Adrenal gland (tissue), 12 donors: ENCODE measurements around the gene DNAJC15. TPM values are rescaled to one million over a fixed set of nuclear protein-coding genes. Genes with fewer than 3 reads are reported as not detected.

Experiments
- DNase-seq, 7 donors: peaks; one replicate each; pipeline ENCODE4 v3.0.0-alpha.2; 2019 to 2020
- H3K27ac ChIP-seq, 5 donors: fragments of 200-600 bp; sonication (generic) in 4 of 5; 1 replicate in 3 of 5; 2 replicates in 2 of 5; pipeline versions ENCODE4 v1.5.1 to v1.8.0; 2016 to 2020; ENCODE audit warnings: mild to moderate bottlenecking in 1 of 5
- H3K27me3 ChIP-seq: fragments of 200-600 bp; 2 replicates; pipeline ENCODE4 v1.8.0; 2021
- H3K36me3 ChIP-seq, 2 donors: fragments of 200-600 bp; replicated peaks in 1 of 2; 1 replicate in 1 of 2; 2 replicates in 1 of 2; pipeline versions ENCODE4 v1.5.1 to v1.8.0; 2018 to 2022
- H3K4me1 ChIP-seq, 2 donors: fragments of 200-600 bp; replicated peaks in 1 of 2; 1 replicate in 1 of 2; 2 replicates in 1 of 2; pipeline versions ENCODE4 v1.5.1 to v1.8.0; 2018 to 2021
- H3K4me3 ChIP-seq, 4 donors: fragments of 200-600 bp; sonication (generic) in 3 of 4; one replicate each; pipeline ENCODE4 v1.5.1; 2016 to 2018
- H3K9me3 ChIP-seq, 3 donors: fragments of 200-600 bp; sonication (generic) in 1 of 3; replicated peaks in 1 of 3; 1 replicate in 2 of 3; 2 replicates in 1 of 3; pipeline versions ENCODE4 v1.5.1 to v1.8.0; 2016 to 2021
- POLR2A ChIP-seq, 2 donors: fragments of 450-650 bp; IDR thresholded peaks; one replicate each; pipeline ENCODE4 v1.6.1; 2017; ENCODE audit warnings: antibody characterized with exemption in 2 of 2, mild to moderate bottlenecking in 2 of 2, moderate library complexity in 1 of 2
- WGBS, 4 donors: extraction: QIAGEN DNeasy Blood & Tissue Kit in 2 of 4; methylation state at CpG; one replicate each; pipeline versions ENCODE4 v1.1.5 to v1.1.7; 2013 to 2017; 5-methylcytosine and 5-hydroxymethylcytosine counted together
- intact Hi-C, 2 donors: fragments of 100-400 bp; cut with DNase I; formaldehyde crosslinking; loops; one replicate each; pipeline versions ENCODE4 v1.14.1 to v1.15.0; 2022 to 2023
- polyA plus RNA-seq, 3 donors: library from polyadenylated mRNA; stranded (reverse); fragments of 200-250 nt in 2 of 3; fragments of 350-450 nt in 1 of 3; fragmentation: Illumina TruSeq in 1 of 3; extraction: RNeasy Lipid Tissue Mini Kit (QIAGEN cat#74804) in 1 of 3; gene quantifications; one replicate each; pipeline ENCODE4 v1.2.3, GENCODE V29; 2013 to 2014
- total RNA-seq, 9 donors: library from RNA; depleted of rRNA in 4 of 9; stranded (reverse); fragments of >200 nt in 4 of 9; fragments of 120-200 nt in 1 of 9; fragmentation: NEBNext Ultra II Directional in 1 of 9; extraction: Animal tissue kit (Norgen Biotek cat#: 25700) in 1 of 9; gene quantifications; one replicate each; pipeline versions ENCODE4 v1.1.0 to v1.2.4, GENCODE V29; 2013 to 2023
- TF ChIP-seq, protein P1 (sequence below), 6 experiments: fragments of 450-650 bp in 4 of 6; fragments of 200-600 bp in 2 of 6; sonication (generic) in 1 of 6; IDR thresholded peaks; 1 replicate in 5 of 6; 2 replicates in 1 of 6; pipeline versions ENCODE4 v1.5.1 to v1.8.0; 2016 to 2021; ENCODE audit warnings: antibody characterized with exemption in 6 of 6, mild to moderate bottlenecking in 2 of 6, moderate library complexity in 1 of 6
- donor health status: healthy with polysubstance abuse.
- donor health status: Bipolar disorder and iron deficiency.
- donor health status: DM: yes; HTN: yes; CAD: no.
- donor health status: DM: no; HTN: no; CAD: no.
- donor health status: DM: no; HTN: no; CAD: no.
- donor health status: DM: yes; HTN: yes; CAD: no.

The DNAJC15 gene
- total and polyA plus RNA-seq, 12 donors: 10.0 to 33.5 (median 17.5) TPM

DNA sequence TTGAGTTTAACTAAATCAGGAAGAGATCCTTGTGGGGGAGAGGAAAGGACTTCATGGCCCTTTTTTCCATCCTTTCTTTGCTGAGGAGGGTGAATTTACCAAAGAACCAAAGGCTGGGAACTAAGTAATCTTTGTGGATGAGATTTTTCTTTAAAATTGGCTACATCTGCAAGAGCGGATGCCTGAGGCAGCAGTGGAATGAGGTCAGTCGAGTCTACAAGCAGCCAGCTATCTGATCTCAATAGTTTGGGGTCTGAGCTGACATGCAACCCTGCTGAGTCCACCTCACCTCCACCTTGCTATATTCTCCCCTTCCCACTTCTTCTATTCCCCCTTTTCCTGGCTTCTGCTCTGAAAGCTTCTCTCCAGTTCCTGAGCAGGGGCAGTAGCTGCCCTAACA, 3.6 kb upstream of the DNAJC15 start:
- Histone ChIP-seq H3K4me3 (no peak overlapping the region), H3K27ac (no peak overlapping the region), H3K4me1 (peaks cover 4 to 6% of the 10 kb centered on the region in 2 donors), H3K36me3 (no peaks in the 10 kb centered on the region), H3K27me3 (no peaks in the 10 kb centered on the region), H3K9me3 (no peaks in the 10 kb centered on the region)
- 62 to 72% (median 68%) methylated on average over 2 of the region's 2 CpGs for WGBS, 4 donors
- intact Hi-C loops: no loop called here
- DNase-seq: no peak
- TF ChIP-seq, protein P1, sequence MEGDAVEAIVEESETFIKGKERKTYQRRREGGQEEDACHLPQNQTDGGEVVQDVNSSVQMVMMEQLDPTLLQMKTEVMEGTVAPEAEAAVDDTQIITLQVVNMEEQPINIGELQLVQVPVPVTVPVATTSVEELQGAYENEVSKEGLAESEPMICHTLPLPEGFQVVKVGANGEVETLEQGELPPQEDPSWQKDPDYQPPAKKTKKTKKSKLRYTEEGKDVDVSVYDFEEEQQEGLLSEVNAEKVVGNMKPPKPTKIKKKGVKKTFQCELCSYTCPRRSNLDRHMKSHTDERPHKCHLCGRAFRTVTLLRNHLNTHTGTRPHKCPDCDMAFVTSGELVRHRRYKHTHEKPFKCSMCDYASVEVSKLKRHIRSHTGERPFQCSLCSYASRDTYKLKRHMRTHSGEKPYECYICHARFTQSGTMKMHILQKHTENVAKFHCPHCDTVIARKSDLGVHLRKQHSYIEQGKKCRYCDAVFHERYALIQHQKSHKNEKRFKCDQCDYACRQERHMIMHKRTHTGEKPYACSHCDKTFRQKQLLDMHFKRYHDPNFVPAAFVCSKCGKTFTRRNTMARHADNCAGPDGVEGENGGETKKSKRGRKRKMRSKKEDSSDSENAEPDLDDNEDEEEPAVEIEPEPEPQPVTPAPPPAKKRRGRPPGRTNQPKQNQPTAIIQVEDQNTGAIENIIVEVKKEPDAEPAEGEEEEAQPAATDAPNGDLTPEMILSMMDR (IDR thresholded peaks at IDR 0.05): no peak
- no peak for TF ChIP-seq POLR2A (IDR thresholded peaks at IDR 0.05)

DNA sequence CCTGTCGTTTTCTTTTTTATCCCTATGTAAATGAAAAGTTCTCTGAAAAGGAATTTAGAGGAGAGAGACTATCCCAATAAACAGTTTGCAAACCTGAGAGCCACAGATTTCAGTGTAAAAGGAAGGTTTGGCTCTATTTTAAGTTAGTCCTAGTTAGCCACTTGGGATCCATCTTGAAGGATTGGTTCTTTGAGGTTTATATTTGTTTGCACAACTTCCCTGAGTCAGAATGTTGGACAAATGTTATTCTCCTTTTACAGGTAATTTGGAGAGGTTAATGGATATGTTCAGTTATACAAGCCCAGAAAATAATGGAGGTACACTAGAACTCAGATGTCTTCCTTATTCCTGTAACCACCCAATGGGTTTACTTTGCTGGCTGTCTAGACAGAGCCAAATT, 2.6 kb upstream of the DNAJC15 start:
- Histone ChIP-seq H3K9me3 (no peaks in the 10 kb centered on the region), H3K4me3 (no peak overlapping the region), H3K27ac (no peak overlapping the region), H3K4me1 (peaks cover 8 to 16% of the 10 kb centered on the region in 2 donors), H3K36me3 (no peaks in the 10 kb centered on the region), H3K27me3 (no peaks in the 10 kb centered on the region)
- intact Hi-C loops: no loop called here
- TF ChIP-seq, protein P1 (IDR thresholded peaks at IDR 0.05): no peak
- no peak for DNase-seq
- WGBS, 4 donors: 66 to 84% (median 79%) methylated on average over 1 of the region's 1 CpG

DNA sequence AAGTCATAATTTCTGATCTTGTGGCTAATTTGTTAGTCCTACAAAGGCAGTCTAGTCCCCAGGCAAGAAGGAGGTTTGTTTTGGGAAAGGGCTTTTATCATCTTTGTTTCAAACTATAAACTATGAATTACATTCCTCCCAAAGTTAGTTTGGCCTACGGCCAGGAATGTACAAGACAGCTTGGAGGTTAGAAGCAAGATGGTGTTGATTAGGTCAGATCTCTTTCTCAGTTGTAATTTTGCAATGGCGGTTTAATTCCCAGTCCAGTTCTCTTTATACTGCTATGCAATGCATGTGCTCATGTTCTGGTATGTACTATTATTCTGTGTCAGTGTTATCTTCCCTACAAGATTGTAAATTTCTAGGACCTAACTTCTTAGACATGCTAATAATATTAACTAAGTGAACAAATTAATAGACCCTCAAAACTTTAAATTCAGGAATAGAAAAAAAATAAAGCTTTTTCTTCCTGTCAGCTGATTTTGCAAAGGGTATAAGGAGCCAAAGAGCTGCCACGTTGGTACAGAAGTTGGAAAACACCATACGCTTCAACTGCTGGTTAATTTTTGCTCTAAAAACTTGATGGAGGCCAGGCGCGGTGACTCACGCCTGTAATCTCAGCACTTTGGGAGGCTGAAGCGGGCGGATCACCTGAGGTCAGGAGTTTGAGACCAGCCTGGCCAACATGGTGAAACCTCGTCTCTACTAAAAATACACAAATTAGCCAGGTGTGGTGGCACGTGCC, 1.3 kb upstream of the DNAJC15 start:
- Histone ChIP-seq H3K9me3 (no peaks in the 10 kb centered on the region), H3K36me3 (no peaks in the 10 kb centered on the region), H3K4me1 (peaks cover 18 to 21% of the 10 kb centered on the region in 2 donors), H3K27ac (no peak overlapping the region), H3K4me3 (no peak overlapping the region), H3K27me3 (no peaks in the 10 kb centered on the region)
- intact Hi-C loops: no loop called here
- TF ChIP-seq POLR2A (IDR thresholded peaks at IDR 0.05): no peak
- TF ChIP-seq, protein P1 (IDR thresholded peaks at IDR 0.05): no peak
- 87 to 93% (median 89%) methylated on average over 11 of the region's 11 CpGs for WGBS, 4 donors
- DNase-seq: no peak

DNA sequence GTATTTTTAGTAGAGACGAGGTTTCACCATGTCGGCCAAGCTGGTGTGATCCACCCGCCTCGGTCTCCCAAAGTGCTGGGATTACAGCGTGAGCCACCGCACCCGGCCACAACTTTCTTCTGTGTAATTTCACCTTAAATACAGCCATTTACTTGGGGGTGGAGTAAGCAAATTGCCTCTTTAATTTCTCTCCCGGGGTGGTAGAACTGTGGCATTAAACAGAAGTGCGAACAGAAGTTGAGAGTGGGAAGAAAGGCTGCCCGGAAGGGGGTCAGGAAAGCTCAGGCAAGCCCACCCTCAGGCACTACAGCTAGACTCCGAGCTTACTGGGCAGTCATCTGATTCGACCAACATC, 475 bp upstream of the DNAJC15 start:
- 67 to 77% (median 72%) methylated on average over 11 to 12 of the region's 12 CpGs for WGBS, 4 donors
- no peaks in the 10 kb centered on the region for H3K27me3 ChIP-seq

More for the DNA sequence above, 475 bp upstream of the DNAJC15 start:
- Histone ChIP-seq H3K4me3 (peak overlapping the region in 3 of 4 donors; percentile 52 to 94 (median 55)), H3K9me3 (no peaks in the 10 kb centered on the region), H3K36me3 (no peaks in the 10 kb centered on the region), H3K27ac (peak overlapping the region; percentile 61 to 86 (median 82)), H3K4me1 (peaks cover 18 to 21% of the 10 kb centered on the region in 2 donors)
- no peak for DNase-seq
- no peak for TF ChIP-seq POLR2A (IDR thresholded peaks at IDR 0.05)
- TF ChIP-seq, protein P1 (IDR thresholded peaks at IDR 0.05): no peak
- intact Hi-C loops: no loop called here
